Cardiac muscle cell (in vitro differentiated cells and primary cell): ENCODE data around the gene MINDY4B. TPM values are rescaled to one million over a fixed set of nuclear protein-coding genes. Genes with fewer than 3 reads are reported as not detected.

Experiments
- DNase-seq, 2 donors: peaks; one replicate each; pipeline versions ENCODE4 v3.0.0 to v3.0.0-alpha.2; 2010 to 2017; ENCODE audit warnings: low read depth in 1 of 2, low spot score in 1 of 2
- H3K27ac ChIP-seq: fragments of 200-600 bp; sonication (generic); 2 replicates; pipeline ENCODE4 v1.5.1; 2016
- H3K27me3 ChIP-seq: fragments of 200-600 bp; sonication (generic); 2 replicates; pipeline ENCODE4 v1.6.0; 2016; ENCODE audit warnings: control low read depth
- H3K36me3 ChIP-seq: fragments of 200-600 bp; sonication (generic); 2 replicates; pipeline ENCODE4 v1.5.1; 2016; ENCODE audit warnings: control low read depth
- H3K4me1 ChIP-seq: fragments of 200-600 bp; sonication (generic); 2 replicates; pipeline ENCODE4 v1.8.1; 2017; ENCODE audit warnings: low read depth, mild to moderate bottlenecking, mixed run types
- H3K4me3 ChIP-seq: fragments of 200-600 bp; sonication (generic); 2 replicates; pipeline ENCODE4 v1.5.1; 2016; ENCODE audit warnings: mild to moderate bottlenecking
- H3K9me3 ChIP-seq: fragments of 200-600 bp; sonication (generic); 2 replicates; pipeline ENCODE4 v1.5.1; 2017; ENCODE audit warnings: low read depth, mild to moderate bottlenecking, control low read depth
- CTCF ChIP-seq: IDR thresholded peaks from 2 replicates; pipeline ENCODE4 v1.5.1; 2012; ENCODE audit warnings: low read depth, mild to moderate bottlenecking, low read length
- polyA plus RNA-seq: library from polyadenylated mRNA; unstranded; fragments of >200 nt; fragmentation: Nextera tagmentation; extraction: Ambion mirVana; gene quantifications from 2 replicates; pipeline ENCODE4 v1.2.1, GENCODE V29; 2016
- total RNA-seq: library from RNA; depleted of rRNA; stranded (reverse); fragments of >200 nt; gene quantifications from 2 replicates; pipeline ENCODE4 v1.2.3, GENCODE V29; 2016

Gene MINDY4B
- total and polyA plus RNA-seq, 2 experiments from 2014 or later: not detected

- H3K27me3 ChIP-seq: no peaks in the 10 kb centered on the region
- no peaks in the 10 kb centered on the region for H3K9me3 ChIP-seq
- H3K4me3 ChIP-seq: no peak overlapping the region
- DNase-seq: peak; percentile 27 to 79
- H3K27ac ChIP-seq: no peak overlapping the region
- H3K36me3 ChIP-seq: no peaks in the 10 kb centered on the region
- H3K4me1 ChIP-seq: no peaks in the 10 kb centered on the region
- peak; percentile 71 for TF ChIP-seq CTCF
Measured at GRCh38 chr3:150925751-150926201, 20.5 kb upstream of the MINDY4B start.

GRCh38 chr3:150922611-150923010 lies 17.4 kb upstream of the MINDY4B start:
- DNase-seq: peak; percentile 22 to 34
- Histone ChIP-seq H3K36me3 (no peaks in the 10 kb centered on the region), H3K4me1 (no peaks in the 10 kb centered on the region), H3K27ac (no peak overlapping the region), H3K4me3 (no peak overlapping the region), H3K9me3 (no peaks in the 10 kb centered on the region), H3K27me3 (no peaks in the 10 kb centered on the region)
- TF ChIP-seq CTCF: no peak

- H3K27ac ChIP-seq: no peak overlapping the region
- no peaks in the 10 kb centered on the region for H3K9me3 ChIP-seq
- H3K27me3 ChIP-seq: no peaks in the 10 kb centered on the region
- TF ChIP-seq CTCF: no peak
- DNase-seq: no peak
- H3K36me3 ChIP-seq: no peaks in the 10 kb centered on the region
- no peak overlapping the region for H3K4me3 ChIP-seq
- H3K4me1 ChIP-seq: no peaks in the 10 kb centered on the region
Measured at GRCh38 chr3:150921209-150921608, 16.0 kb upstream of the MINDY4B start.

- H3K27ac ChIP-seq: no peak overlapping the region
- H3K4me3 ChIP-seq: no peak overlapping the region
- no peaks in the 10 kb centered on the region for H3K36me3 ChIP-seq
- H3K9me3 ChIP-seq: no peaks in the 10 kb centered on the region
- DNase-seq: peak in 1 of 2 donors; percentile 6
- H3K27me3 ChIP-seq: no peaks in the 10 kb centered on the region
- H3K4me1 ChIP-seq: no peaks in the 10 kb centered on the region
- no peak for TF ChIP-seq CTCF
Measured at GRCh38 chr3:150920236-150920635, 15.0 kb upstream of the MINDY4B start.

GRCh38 chr3:150917951-150918350 lies 12.7 kb upstream of the MINDY4B start:
- Histone ChIP-seq H3K27ac (no peak overlapping the region), H3K9me3 (no peaks in the 10 kb centered on the region)
- TF ChIP-seq CTCF: no peak

More at GRCh38 chr3:150917951-150918350, 12.7 kb upstream of the MINDY4B start:
- H3K4me3 ChIP-seq: no peak overlapping the region
- no peak for DNase-seq
- H3K36me3 ChIP-seq: no peaks in the 10 kb centered on the region
- peaks cover 3% of the 10 kb centered on the region for H3K4me1 ChIP-seq
- H3K27me3 ChIP-seq: no peaks in the 10 kb centered on the region
